GM19372 (cell line): ENCODE results near the gene PHLDB3.
"Not testable (repeated sequence)": the region's sequence is repeated elsewhere in the genome, so short reads cannot be mapped to it uniquely, and the experiment has no call there.

Experiments
- ATAC-seq: cut with Tn5 transposase; IDR thresholded peaks from one replicate; pipeline ENCODE4 v1.9.1; 2021; ENCODE audit warnings: mild to moderate bottlenecking, low read depth, moderate library complexity; ENCODE audit not compliant: unreplicated experiment

PHLDB3 gene

DNA sequence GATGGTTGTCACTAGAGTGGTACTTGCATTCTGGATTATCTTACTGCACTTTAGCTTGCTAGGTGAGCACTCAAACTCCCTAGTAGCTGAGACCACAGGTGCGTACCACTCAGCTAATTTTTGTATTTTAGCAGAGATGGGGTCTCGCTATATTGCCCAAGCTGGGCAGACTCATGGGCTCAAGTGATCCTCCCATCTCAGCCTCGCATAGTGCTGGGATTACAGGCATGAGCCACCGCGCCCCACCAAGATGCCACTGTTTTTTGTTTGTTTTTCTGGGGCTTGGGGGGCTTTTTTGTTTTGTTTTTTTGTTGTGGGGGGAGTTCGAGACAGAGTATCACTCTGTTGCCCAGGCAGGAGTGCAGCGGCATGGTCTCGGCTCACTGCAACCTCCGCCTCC, 56.9 kb downstream of the PHLDB3 start:
- no peak for ATAC-seq

DNA sequence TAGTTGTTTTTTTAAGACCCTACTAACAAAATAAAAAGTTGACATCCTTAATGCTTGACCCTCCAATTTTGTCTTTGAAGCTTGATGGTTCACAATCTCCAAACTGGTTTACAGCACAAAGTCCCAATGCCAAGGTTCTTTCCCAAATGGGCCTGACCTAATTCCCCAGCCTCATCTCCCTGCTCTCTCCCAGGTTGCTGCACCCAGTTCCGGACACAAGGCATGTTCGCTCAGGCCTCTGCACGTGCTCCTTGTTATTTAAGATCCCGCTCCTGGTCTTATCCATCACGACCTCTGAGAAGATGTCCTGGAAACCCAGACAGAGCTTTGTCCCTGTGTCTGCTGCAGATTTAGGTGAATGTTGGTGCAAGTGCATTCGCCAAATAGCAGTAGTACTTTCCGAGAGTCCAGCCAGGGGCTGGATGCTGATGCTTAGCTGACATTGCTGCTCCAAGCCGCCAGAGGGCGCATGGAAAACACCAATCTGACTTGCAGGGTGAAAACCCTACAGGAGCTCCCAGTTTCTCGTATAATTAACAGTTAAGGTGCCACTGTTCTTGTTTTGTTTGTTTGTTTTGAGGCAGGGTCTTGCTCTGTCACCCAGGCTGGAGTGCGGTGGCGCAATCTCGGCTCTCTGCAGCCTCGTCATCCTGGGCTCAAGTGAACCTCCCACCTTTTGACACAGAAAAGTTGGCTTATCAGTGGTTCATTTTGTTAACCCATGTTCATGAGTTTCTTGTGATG, 57.6 kb downstream of the PHLDB3 start:
- no peak for ATAC-seq

DNA sequence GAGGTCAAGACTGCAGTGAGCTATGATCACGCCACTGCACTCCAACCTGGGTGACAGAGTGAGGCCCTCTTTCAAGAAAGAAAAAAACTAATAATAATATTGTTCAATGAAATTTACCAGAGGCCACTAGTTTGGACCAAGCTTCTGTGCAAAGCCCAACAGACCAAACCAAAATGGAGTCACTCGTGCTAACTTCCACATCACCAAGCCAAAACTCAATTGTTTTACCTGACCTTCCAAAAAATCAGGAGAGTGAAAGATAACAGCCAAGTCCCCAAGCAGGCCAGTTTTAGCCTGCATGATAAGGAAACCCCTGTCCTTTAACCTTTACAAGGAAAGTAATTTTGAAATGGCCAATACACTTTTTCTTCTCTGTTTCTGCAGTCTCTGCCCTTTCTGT, 59.1 kb downstream of the PHLDB3 start:
- ATAC-seq, result no peak

DNA sequence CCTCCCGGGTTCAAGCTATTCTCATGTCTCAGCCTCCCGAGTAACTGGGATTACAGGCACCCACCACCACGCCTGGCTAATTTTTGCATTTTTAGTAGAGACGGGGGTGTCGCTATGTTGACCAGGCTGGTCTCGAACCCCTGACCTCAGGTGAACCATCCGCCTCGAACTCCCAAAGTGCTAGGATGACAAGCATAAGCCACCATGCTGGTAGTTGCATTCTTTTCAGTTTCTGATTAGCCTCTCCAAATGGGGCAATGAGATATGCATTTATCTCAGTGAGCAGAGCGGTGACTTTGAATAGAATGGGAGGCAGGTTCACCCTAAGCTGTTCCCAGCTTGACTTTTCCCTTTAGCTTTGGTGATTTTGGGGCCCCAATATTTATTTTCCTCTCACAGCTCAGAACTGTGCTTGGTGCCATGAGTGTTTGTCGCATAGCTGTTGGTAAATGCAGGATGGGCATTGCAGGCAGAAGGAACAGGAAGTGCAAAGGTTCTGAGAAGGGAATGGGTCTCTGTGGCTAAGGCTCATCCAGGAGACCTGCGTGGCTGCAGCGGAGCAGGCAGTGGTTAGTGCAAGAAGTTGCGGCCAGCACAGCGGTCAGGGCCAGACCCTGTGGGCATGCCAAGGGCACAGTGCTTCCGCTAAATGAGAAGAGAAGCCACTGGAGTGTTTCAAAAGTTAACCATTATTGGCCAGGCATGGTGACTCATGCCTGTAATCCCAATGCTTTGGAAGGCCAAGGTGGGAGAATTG, 59.8 kb downstream of the PHLDB3 start:
- ATAC-seq, result no peak

GRCh38 chr19:43444091-43444490, 60.5 kb downstream of the PHLDB3 start:
- ATAC-seq, result not testable (repeated sequence)

DNA sequence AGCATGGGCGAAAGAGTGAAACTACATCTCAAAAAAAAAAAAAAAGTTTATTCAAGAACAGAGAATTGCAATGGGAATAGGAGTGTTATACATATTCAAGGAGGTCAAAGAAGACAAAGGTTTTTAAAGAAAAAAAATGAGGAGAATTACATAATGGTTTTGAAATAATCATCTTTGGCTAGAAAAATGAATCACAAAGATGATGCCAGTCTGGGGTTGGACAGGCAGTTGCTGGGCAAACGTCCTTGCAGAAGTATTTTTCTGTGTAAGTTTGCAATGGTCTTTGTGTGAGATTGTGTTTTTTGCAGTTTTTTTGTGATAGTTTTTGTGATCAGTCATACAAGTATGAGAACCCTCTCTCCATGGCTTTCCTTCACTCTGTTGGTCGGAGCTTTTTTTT, 62.8 kb downstream of the PHLDB3 start:
- ATAC-seq, result no peak

DNA sequence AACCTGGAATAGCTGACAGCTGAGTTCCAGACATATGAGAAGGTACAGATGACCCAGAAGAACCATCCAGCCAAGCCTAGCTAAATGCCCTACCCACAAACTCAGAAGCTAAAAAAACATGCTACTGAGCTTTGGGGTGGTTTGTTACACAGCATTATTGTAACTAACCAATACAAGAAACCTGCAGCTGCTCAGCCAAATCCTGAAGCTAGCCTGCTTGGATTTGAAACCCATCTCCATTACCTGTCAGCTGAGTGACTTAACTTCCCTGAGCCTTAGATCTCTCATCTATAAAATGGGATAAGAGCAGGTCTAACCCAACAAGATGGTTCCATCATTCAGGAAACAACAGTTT, 64.9 kb downstream of the PHLDB3 start:
- no peak for ATAC-seq

GRCh38 chr19:43439032-43439708, 65.4 kb downstream of the PHLDB3 start:
- no peak for ATAC-seq

DNA sequence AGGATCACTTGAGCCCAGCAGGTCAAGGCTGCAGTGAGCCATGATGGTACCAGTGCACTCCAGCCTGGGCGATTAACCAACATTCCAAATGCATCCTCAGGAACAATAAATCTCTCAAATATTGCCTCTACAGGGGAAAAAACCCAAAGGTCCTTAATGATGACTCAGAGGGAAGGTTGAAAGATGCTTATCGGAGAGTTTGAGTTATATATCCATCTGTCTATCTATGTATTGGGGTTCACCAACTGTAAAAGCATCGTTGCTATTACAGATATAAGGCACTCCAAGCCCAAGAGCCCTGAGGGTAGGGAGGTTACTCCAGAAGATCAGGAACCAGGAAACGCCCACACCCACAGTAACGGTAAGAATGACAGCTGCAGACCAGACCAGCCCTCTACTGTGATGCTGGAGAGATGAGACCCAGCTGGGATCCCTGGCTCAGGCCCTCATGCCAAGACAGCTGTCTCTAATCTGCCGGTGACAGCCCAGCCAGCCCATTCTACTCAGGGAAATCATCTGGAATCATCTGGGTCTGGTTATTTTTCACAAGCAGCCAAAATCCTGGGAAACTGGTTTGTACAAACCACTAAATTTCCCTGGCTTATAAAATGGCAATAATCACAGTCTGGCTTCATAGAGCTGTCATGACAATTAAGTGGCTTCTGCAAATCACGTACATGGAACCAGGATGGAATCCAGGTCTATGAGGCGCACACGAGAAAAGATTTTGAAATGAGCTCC, 66.1 kb downstream of the PHLDB3 start:
- ATAC-seq, result no peak

DNA sequence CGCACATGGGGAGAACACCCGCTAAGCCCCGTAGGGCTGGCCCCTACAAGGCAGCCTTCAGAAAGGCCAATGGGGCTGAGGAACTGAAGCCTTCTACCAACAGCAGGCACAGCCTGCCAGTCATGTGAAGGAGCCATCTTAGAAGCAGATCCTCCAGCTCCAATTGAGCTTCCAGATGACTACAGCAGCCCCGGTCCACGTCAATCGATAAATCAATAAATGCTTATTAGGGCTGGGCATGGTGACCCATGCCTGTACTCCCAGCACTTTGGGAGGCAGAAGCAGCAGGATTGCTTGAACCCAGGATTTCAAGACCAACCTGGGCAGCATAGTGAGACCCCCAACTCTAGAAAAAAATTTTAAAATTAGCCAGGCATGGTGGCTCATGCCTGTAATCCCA, 66.8 kb downstream of the PHLDB3 start:
- no peak for ATAC-seq

- ATAC-seq, result not testable (repeated sequence)
Measured at GRCh38 chr19:43437284-43437683, 67.3 kb downstream of the PHLDB3 start.

- ATAC-seq, result no peak
Measured at GRCh38 chr19:43435775-43436174, 68.8 kb downstream of the PHLDB3 start.

GRCh38 chr19:43433689-43434088, 70.9 kb downstream of the PHLDB3 start:
- no peak for ATAC-seq

GRCh38 chr19:43433358-43433673, 71.2 kb downstream of the PHLDB3 start:
- no peak for ATAC-seq

- ATAC-seq, result no peak
Measured at GRCh38 chr19:43430976-43431375, 73.6 kb downstream of the PHLDB3 start.

GRCh38 chr19:43430142-43430710, 74.3 kb downstream of the PHLDB3 start:
- ATAC-seq, result no peak

DNA sequence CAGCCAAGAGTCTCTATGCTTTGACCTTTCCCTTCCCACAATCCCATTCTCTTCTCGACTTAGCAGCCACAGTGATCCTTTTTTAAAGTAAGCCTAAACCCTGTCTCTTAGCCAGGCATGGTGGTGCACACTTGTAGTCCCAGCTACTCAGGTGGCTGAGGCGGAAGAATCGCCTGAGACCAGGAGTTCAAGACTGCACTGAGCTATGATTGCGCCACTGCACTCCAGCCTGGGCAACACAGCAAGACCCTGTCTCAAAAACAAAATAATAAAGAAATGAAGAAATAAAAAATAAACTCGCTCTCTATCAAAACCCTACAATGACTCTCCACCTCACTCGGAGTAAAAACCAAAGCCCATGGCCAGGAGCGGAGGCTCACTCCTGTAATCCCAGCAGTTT, 75.2 kb downstream of the PHLDB3 start:
- no peak for ATAC-seq

- ATAC-seq, result no peak
Measured at GRCh38 chr19:43425567-43426392, 78.8 kb downstream of the PHLDB3 start.
